H1 (cell line): ENCODE data around the gene ZNF775. TPM values are rescaled to one million over a fixed set of nuclear protein-coding genes. Genes with fewer than 3 reads are reported as not detected.

Source experiments
- CTCF ChIA-PET: fragments of 300-600 bp; sonication (Branson Sonifier 250); formaldehyde crosslinking; loops from one replicate; lab custom pipeline; 2021; ENCODE audit not compliant: partially characterized antibody; lab: Charles Lee
- POLR2A ChIA-PET: fragments of 300-600 bp; sonication (Branson Sonifier 250); formaldehyde crosslinking; loops from one replicate; lab custom pipeline; 2021; ENCODE audit warnings: inconsistent platforms; ENCODE audit not compliant: partially characterized antibody; lab: Charles Lee
- DNase-seq, 2 experiments: peaks; one replicate each; pipeline versions ENCODE4 v3.0.0 to v3.0.0-alpha.2; 2010 to 2022; ENCODE audit warnings: low spot score in 2 of 2, low read depth in 1 of 2, mixed read lengths in 1 of 2
- FAIRE-seq: peaks from 2 replicates; lab custom pipeline; 2011; peaks lifted over from hg19 to GRCh38; lab: Jason Lieb, UNC
- H2AFZ ChIP-seq: 2 replicates; pipeline ENCODE4 v1.8.1; 2012; ENCODE audit warnings: low read length, inconsistent platforms
- H2AK5ac ChIP-seq: 2 replicates; pipeline ENCODE4 v1.6.1; 2013; ENCODE audit warnings: low read depth, low read length
- H2BK120ac ChIP-seq: replicated peaks from 2 replicates; pipeline ENCODE3; 2013; ENCODE audit warnings: low read depth, low read length, inconsistent platforms
- H2BK12ac ChIP-seq: 2 replicates; pipeline ENCODE4 v1.6.1; 2013; ENCODE audit warnings: low read depth, low read length
- H2BK15ac ChIP-seq: 2 replicates; pipeline ENCODE4 v1.6.1; 2013; ENCODE audit warnings: low read length
- H2BK20ac ChIP-seq: 2 replicates; pipeline ENCODE4 v1.6.1; 2013; ENCODE audit warnings: low read length
- H2BK5ac ChIP-seq: 2 replicates; pipeline ENCODE4 v1.6.1; 2013; ENCODE audit warnings: low read depth, low read length
- H3K14ac ChIP-seq: 2 replicates; pipeline ENCODE4 v1.6.1; 2013; ENCODE audit warnings: inconsistent platforms; ENCODE audit not compliant: insufficient read length
- H3K18ac ChIP-seq: 2 replicates; pipeline ENCODE4 v1.6.1; 2013; ENCODE audit warnings: low read length; ENCODE audit errors: extremely low read depth
- H3K23ac ChIP-seq: 2 replicates; pipeline ENCODE4 v1.6.1; 2013; ENCODE audit warnings: inconsistent platforms; ENCODE audit not compliant: insufficient read length
- H3K23me2 ChIP-seq: 2 replicates; pipeline ENCODE4 v1.6.1; 2013; ENCODE audit warnings: low read depth, low read length
- H3K27ac ChIP-seq: 2 replicates; pipeline ENCODE4 v1.6.1; 2011; ENCODE audit warnings: low read depth, low read length, inconsistent platforms
- H3K27me3 ChIP-seq, 4 experiments: replicated peaks in 1 of 4; 1 replicate in 1 of 4; 2 replicates in 3 of 4; pipeline versions ENCODE4 v1.6.1 to v1.8.1; 2011 to 2013; ENCODE audit warnings: low read length in 3 of 4, mild to moderate bottlenecking in 3 of 4, inconsistent platforms in 2 of 4, mixed read lengths in 2 of 4, moderate library complexity in 1 of 4; ENCODE audit not compliant: control insufficient read depth in 3 of 4, insufficient read depth in 3 of 4; ENCODE audit errors: extremely low read depth in 1 of 4
- H3K36me3 ChIP-seq, 4 experiments: 2 replicates each; pipeline versions ENCODE4 v1.6.1 to v1.8.1; 2011 to 2013; ENCODE audit warnings: mild to moderate bottlenecking in 4 of 4, low read length in 3 of 4, moderate library complexity in 2 of 4, control low read depth in 1 of 4, inconsistent platforms in 1 of 4; ENCODE audit not compliant: insufficient read depth in 4 of 4, control insufficient read depth in 2 of 4
- H3K4ac ChIP-seq: replicated peaks from 2 replicates; pipeline ENCODE3; 2013; ENCODE audit warnings: low read length, low read depth, mixed read lengths, inconsistent platforms; ENCODE audit not compliant: insufficient read length
- H3K4me1 ChIP-seq, 4 experiments: replicated peaks in 1 of 4; 1 replicate in 1 of 4; 2 replicates in 3 of 4; pipeline versions ENCODE4 v1.6.1 to v1.8.1; 2011 to 2013; ENCODE audit warnings: low read length in 3 of 4, inconsistent platforms in 2 of 4, mixed read lengths in 1 of 4; ENCODE audit not compliant: insufficient read depth in 4 of 4, control insufficient read depth in 3 of 4
- H3K4me2 ChIP-seq, 2 experiments: 2 replicates each; pipeline versions ENCODE4 v1.6.1 to v1.8.1; 2011 to 2013; ENCODE audit warnings: low read depth in 2 of 2, low read length in 2 of 2, control low read depth in 1 of 2, inconsistent platforms in 1 of 2, mild to moderate bottlenecking in 1 of 2; ENCODE audit not compliant: insufficient read depth in 1 of 2
- H3K4me3 ChIP-seq, 4 experiments: fragments of 200-600, 300-600 bp in 1 of 4; sonication (generic), shearing (Covaris generic), sonication (Bioruptor Twin) in 1 of 4; 2 replicates each; pipeline versions ENCODE4 v1.5.1 to v1.8.1; 2011 to 2016; ENCODE audit warnings: low read length in 4 of 4, low read depth in 3 of 4, control low read depth in 2 of 4, inconsistent platforms in 2 of 4, mild to moderate bottlenecking in 2 of 4, mixed read lengths in 1 of 4, moderate library complexity in 1 of 4; ENCODE audit not compliant: insufficient read depth in 2 of 4; ENCODE audit errors: extremely low read depth in 1 of 4
- H3K56ac ChIP-seq: replicated peaks from 2 replicates; pipeline ENCODE3; 2013; ENCODE audit warnings: low read depth, mild to moderate bottlenecking, mixed read lengths, low read length, inconsistent platforms; ENCODE audit not compliant: insufficient read length
- H3K79me1 ChIP-seq: 2 replicates; pipeline ENCODE4 v1.6.1; 2013; ENCODE audit warnings: low read depth, low read length, control low read depth
- H3K79me2 ChIP-seq, 2 experiments: 2 replicates each; pipeline versions ENCODE4 v1.6.1 to v1.8.1; 2012 to 2013; ENCODE audit warnings: low read length in 2 of 2, mild to moderate bottlenecking in 2 of 2, inconsistent platforms in 1 of 2; ENCODE audit not compliant: insufficient read depth in 2 of 2, control insufficient read depth in 1 of 2
- H3K9ac ChIP-seq, 4 experiments: replicated peaks in 1 of 4; 1 replicate in 1 of 4; 2 replicates in 3 of 4; pipeline versions ENCODE4 v1.6.1 to v1.8.1; 2011 to 2013; ENCODE audit warnings: low read depth in 3 of 4, low read length in 3 of 4, control low read depth in 2 of 4, mild to moderate bottlenecking in 2 of 4, moderate library complexity in 2 of 4, inconsistent platforms in 1 of 4; ENCODE audit errors: extremely low read depth in 1 of 4
- H3K9me3 ChIP-seq, 2 experiments: 2 replicates each; pipeline versions ENCODE4 v1.6.1 to v1.8.1; 2012 to 2013; ENCODE audit warnings: mild to moderate bottlenecking in 2 of 2, moderate library complexity in 2 of 2, control low read depth in 1 of 2, inconsistent platforms in 1 of 2, low read depth in 1 of 2, low read length in 1 of 2, mixed read lengths in 1 of 2; ENCODE audit not compliant: insufficient read depth in 2 of 2
- H4K20me1 ChIP-seq, 2 experiments: replicated peaks in 1 of 2; 2 replicates each; pipeline versions ENCODE3 to v1.8.1; 2011 to 2013; ENCODE audit warnings: inconsistent platforms in 2 of 2, low read length in 2 of 2, mild to moderate bottlenecking in 1 of 2; ENCODE audit not compliant: insufficient read depth in 2 of 2, control insufficient read depth in 1 of 2
- H4K5ac ChIP-seq: 2 replicates; pipeline ENCODE4 v1.6.1; 2013; ENCODE audit warnings: low read length, low read depth, mixed read lengths, inconsistent platforms; ENCODE audit not compliant: insufficient read length
- H4K8ac ChIP-seq: 2 replicates; pipeline ENCODE4 v1.8.0; 2013; ENCODE audit warnings: mild to moderate bottlenecking, moderate library complexity, low read length, inconsistent platforms; ENCODE audit not compliant: insufficient read depth; ENCODE audit errors: extremely low read depth
- H4K91ac ChIP-seq: replicated peaks from 2 replicates; pipeline ENCODE3; 2013; ENCODE audit warnings: low read length, mixed read lengths, inconsistent platforms; ENCODE audit not compliant: insufficient read length
- ASH2L ChIP-seq: fragments of 200-600, 300-600 bp; sonication (generic); IDR thresholded peaks from one replicate; pipeline ENCODE4 v1.7.1; 2017; ENCODE audit warnings: low read length
- WGBS, 2 experiments: shearing (Covaris generic) in 1 of 2; methylation state at CpG; one replicate each; pipeline versions ENCODE4 v1.1.6 to v1.1.7; 2013 to 2015; ENCODE audit warnings: low lambda C conversion rate in 2 of 2, mixed read lengths in 2 of 2, inconsistent platforms in 1 of 2, low coverage in 1 of 2, missing lambda C conversion rate in 1 of 2; ENCODE audit not compliant: insufficient replicate concordance in 2 of 2, insufficient coverage in 1 of 2, insufficient read length in 1 of 2; ENCODE audit errors: extremely low coverage in 1 of 2, missing lambda C conversion rate in 1 of 2; 5-methylcytosine and 5-hydroxymethylcytosine counted together
- polyA plus RNA-seq, 7 experiments: library from polyadenylated mRNA; depleted of rRNA in 3 of 7; stranded (reverse) in 5 of 7; unstranded in 2 of 7; fragments of >200 nt in 5 of 7; fragments of 200-250 nt in 2 of 7; gene quantifications; 1 replicate in 5 of 7; 2 replicates in 1 of 7; 4 replicates in 1 of 7; pipeline versions ENCODE4 v1.2.1 to v1.2.3, GENCODE V29; 2011 to 2013; ENCODE audit warnings: missing spikeins in 2 of 7, mixed read lengths in 2 of 7
- total RNA-seq: library from RNA; stranded (reverse); fragmentation: NEBNext Ultra II Directional; extraction: Animal tissue kit (Norgen Biotek cat#: 25700); gene quantifications from 2 replicates; pipeline ENCODE4 v1.2.1, GENCODE V29; 2021

Gene ZNF775
- total and polyA plus RNA-seq, 2 of the 8 experiments (the other 6 are each of a cell fraction or from before 2014, with no cell fraction given) = 13.6 to 21.5 TPM

GRCh38 chr7:150410131-150410530 lies 31.0 kb downstream of the ZNF775 start:
- H3K4me2 ChIP-seq = no peak overlapping the region
- H3K79me1 ChIP-seq = peaks cover 5% of the 10 kb centered on the region
- H3K18ac ChIP-seq = no peak overlapping the region
- no peak overlapping the region for H2BK12ac ChIP-seq
- no peak overlapping the region for H3K27ac ChIP-seq
- POLR2A ChIA-PET = interaction anchor here (1.4 to 14.9 kb wide), 3 partner anchors 12 to 75 kb away, joined by 4 to 164 read pairs (median 6); no protein-coding TSS in a partner anchor
- peaks cover 2% of the 10 kb centered on the region; the same call in 1 of the 2 replicates for H3K23me2 ChIP-seq
- FAIRE-seq = no peak
- H3K4ac ChIP-seq = no peak overlapping the region
- peaks cover 9 to 16% (median 13%) of the 10 kb centered on the region in 4 experiments for H3K4me1 ChIP-seq
- 93% methylated on average over 7 of the region's 7 CpGs; no CpG with 5 or more reads in 1 of the 2 experiments for WGBS, 2 experiments
- no peak overlapping the region for H3K4me3 ChIP-seq
- 0 out of 2 replicates have a peak overlapping the region, but pooled peaks have one; percentile 16 for H2BK15ac ChIP-seq
- H4K5ac ChIP-seq = no peak overlapping the region
- DNase-seq = no peak
- no peak overlapping the region for H3K23ac ChIP-seq
- no peak overlapping the region for H2AK5ac ChIP-seq
- no peak overlapping the region for H3K9ac ChIP-seq
- H4K8ac ChIP-seq = no peak overlapping the region
- no peak overlapping the region for H2BK120ac ChIP-seq
- H3K9me3 ChIP-seq = no peaks in the 10 kb centered on the region
- no peak overlapping the region for H4K91ac ChIP-seq
- no peak overlapping the region for H3K14ac ChIP-seq
- H3K79me2 ChIP-seq = peaks cover 0 to 19% of the 10 kb centered on the region in 2 experiments; a peak in 2 of 4 replicates
- peaks cover 7 to 37% (median 15%) of the 10 kb centered on the region in 4 experiments for H3K36me3 ChIP-seq
- H3K27me3 ChIP-seq = no peaks in the 10 kb centered on the region
- CTCF ChIA-PET = interaction anchor here (1.4 to 2.6 kb wide), 2 partner anchors 17 to 21 kb away, joined by 3 to 7 read pairs; no protein-coding TSS in a partner anchor
- H3K56ac ChIP-seq = no peak overlapping the region
- H4K20me1 ChIP-seq = peaks cover 0 to 3% of the 10 kb centered on the region in 2 experiments
- H2BK20ac ChIP-seq = no peak overlapping the region
- no peak overlapping the region for H2BK5ac ChIP-seq
- H2AFZ ChIP-seq = no peak overlapping the region
- TF ChIP-seq ASH2L = no peak
